HG03196 (cell line): ENCODE data around the gene NTPCR.
"Not testable (repeated sequence)": the region's sequence is repeated elsewhere in the genome, so short reads cannot be mapped to it uniquely, and the experiment has no call there.

Source experiments
- ATAC-seq: cut with Tn5 transposase; IDR thresholded peaks from one replicate; pipeline ENCODE4 v1.9.1; 2021; ENCODE audit not compliant: unreplicated experiment

Gene NTPCR

DNA sequence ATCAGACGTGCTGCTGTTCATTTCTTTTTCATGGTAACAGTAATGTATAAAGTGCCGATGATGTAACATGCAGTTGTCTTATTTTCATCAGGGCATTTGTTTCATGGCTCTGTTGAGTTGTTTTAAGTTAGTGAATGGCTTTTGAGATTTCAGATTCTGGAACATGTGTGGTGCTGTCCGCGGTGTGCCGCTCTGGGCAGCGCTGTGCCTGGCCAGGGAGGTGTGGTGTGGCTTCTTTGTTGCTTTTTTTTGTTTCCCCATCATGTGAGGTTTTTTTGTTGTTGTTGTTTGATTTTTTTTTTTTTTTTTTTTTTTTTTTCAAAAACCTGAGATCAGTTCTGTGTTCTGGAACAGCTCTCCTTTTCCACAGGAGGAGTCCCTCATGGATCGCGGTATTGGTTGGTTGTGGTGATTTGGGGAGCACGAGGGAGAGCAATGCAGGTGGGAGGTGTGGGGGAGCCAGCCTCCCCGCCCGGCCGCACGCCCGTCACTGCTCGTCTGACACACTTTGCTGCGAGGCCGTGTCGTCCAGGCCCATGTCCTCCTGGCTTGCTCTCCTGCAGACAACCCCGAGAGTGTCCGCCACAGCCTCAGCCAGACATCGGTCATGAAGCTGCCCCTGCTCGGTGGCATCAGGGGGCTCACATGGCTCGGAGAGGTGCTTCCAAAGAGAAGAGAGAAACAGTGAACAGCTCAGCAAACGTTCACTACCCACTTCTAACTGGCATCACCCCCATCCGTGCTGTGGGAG is 33.6 kb downstream of the NTPCR start:
- no peak for ATAC-seq

DNA sequence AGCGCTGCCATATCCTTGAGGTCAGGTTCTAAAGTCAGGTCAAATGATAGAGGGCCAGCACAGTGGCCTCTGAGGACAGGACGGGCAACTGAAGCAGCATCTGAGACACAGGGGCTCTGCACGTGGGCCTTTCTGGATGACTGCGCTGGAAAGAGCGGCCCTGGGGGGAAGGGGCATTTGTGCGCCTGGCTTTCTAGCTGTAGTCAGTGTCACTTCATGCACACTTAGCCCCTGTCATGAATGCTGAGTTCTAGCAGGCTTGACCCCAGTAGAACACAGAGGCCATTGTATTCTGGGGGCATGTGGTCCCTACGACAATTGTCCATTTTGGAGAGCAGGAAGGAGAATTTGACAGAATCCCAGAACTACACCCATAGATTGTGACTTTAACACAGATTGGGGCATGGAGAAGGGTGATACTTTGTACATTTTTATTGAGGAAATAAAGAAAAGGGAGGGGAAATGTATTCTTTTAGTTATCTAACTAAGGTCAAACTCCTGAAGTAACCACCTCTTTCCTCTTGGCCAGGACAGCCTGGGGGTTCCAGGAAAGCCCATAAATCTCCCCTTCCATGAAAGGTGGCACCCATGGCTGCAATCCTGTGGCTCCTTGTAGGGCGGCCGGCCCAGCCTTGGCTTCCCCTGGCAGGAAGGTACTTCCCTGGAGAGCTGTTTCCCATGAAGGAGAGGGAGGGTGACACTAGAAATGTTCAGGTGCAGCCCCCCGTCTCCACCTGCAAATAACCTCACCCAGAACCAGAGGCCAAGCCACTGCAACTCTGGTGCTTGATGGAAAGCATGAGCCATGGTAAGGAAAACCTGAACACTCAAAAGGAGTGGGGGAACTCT is 34.4 kb downstream of the NTPCR start:
- ATAC-seq = no peak

DNA sequence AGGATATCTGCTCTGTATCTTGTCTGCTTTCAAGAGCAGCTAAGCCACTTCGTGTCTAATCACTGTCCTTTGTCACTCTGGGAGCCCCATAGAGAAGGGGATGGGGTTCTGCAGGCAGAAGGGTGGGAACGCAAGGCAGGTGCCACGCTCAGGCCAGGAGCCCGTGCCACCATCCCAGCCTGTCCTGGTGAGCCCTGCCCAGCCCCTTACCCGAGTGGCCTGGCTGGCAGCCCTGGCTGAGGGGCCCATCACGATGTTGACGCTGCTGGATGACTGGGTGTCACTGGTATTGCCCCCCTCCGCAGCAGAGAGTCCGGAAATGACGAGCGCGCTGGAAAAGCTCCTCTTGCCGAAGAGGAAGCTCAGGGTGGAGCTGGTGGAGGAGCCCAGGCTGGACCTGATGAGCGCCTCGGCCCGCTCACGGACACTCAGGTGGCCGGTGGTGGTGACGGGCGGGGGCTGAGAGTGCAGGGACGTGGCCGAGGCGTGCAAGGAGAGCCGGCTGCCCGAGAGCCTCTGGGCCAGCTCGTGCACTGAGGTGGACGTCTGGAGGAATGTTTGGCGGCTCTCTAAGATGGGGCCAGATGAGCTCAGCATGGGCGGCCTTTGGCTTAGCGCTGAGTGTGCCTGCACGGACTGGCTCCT is 35.6 kb downstream of the NTPCR start:
- ATAC-seq = no peak

DNA sequence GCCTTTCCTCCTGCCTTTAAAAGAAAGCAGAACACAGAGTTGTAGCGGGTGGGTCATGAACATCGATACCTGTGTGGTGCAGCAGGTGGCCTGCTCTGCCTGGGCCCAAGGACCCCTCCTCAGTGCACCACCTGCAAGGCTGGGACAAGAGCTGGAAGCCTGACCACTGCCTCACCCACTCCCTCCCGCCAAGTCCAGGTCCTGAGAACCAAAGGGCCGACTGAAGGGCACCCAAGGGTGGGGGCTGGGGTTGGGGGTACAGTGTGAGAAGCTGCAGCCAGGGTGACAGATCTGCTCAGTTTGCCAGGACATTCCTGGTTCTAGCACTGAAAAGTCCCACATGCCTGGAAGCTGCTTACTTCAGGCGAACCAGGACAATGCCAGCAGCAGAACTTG is 36.1 kb downstream of the NTPCR start:
- ATAC-seq = no peak

DNA sequence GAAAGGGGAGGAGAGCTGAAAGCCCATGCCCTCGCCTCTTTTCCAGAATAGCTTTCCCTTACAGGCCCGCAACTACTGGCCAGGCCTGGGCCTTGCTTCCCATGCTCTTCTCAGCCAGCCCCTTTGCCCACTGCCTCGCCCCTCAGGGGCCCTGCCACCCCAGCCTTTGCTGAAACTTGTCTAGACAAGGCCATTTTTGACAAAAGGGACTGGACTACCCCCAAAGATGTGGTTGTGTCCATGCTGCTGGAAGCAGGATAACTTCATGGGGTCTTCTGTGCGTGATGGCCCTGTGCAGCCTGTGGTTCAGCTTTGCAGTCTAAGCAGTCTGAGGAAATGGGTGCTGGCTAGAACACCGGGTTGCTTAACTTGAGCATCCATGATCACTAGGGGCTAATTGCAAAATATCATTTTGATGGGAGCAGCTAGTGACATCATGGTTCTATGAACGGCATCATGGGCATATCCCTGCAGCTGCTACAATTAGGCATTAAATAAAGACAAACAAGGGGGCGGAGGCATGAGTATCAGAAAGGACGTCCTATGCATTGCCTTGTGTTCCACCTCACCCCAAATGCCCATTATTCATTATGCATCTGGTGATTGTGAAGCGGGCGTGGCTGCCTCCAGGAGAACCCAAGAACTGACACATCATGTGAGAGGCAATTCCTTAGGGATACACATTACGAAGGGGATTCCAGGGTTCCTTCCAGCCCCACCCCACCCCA is 36.8 kb downstream of the NTPCR start:
- ATAC-seq = no peak

DNA sequence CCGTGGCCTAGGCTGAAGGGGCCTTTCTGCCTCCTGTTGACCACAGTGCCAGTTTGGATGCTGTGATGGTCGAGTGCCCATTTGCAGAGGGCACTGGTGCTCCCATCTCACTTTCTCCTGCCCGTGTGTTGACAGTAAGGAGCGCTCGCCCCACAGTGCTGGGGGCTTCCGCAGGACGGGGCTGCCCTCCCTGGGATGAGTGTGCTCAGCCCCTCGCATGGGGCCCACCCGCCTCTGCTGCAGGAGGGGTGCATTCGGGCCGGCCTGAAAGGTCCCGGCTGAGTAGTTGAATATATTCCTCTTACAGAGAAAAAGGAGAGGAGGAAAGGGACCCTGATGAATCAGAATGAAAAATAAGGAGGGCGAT is 37.3 kb downstream of the NTPCR start:
- ATAC-seq = no peak

DNA sequence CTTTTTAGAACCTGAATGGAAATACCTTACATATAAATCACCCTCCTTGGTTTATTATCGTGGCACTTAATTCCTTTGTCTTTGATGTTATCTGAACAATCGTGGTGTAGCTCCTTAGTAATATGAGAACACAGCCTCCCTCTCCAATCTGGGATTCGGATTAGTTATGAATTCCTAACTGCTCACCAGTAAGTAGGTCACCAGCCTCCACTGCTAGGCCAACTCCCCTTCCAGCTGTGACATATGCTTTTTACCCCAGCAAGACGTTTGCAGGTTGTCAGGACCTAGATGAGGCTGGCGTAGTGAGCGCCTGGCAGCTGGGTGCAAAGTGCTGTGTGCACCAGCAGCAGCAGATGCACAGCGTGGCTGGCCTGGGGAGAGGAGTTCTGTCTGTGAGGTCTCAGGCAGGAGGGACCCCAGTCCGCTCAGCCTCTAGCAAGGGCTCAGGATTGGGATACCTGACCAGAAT is 38.2 kb downstream of the NTPCR start:
- no peak for ATAC-seq

DNA sequence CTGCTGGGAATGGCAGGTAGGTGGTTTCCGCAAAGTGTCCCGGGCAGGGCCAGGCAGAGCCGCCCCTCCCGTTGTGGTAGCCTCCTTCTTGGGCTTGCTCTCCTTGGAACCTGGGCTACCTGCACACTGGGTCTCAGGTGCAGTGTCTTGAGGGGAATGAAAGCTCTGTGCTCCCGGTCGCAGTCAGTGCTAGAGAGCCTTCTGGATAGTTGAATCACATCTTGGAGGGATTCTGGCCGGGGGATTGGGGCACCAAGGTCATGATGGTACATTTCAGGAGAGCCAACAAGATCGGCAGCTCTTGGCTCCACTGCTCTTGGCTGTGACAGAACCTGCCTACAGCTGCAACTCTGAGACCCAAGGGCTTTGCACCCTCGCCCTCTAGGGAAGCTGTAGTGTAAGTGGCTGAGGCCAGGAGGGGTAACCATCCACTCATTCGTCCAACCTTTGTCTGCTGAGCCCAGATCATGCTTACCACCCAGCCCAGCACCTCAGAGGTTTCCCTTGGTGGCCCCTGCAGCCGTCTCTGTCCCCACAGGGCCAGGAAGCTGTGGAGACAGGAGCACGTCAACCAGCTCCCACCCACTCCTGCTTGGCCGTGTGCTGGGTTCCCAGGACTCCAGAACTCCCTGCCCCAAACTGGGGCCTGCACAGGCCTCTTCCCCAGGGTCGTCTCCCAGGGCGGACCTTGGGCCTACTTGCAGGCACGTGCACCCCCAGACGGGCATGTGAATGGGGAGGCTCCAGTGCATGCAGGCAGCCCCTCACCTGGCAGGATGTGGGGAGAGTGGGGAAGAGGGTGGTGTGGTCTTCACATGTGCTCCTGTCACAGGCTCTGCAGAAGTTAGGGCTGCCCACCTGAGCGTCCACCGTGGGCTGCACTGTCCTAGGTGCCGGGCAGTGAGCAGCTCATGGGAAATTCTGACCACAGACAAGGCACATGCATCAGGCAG is 40.0 kb downstream of the NTPCR start:
- ATAC-seq = no peak

DNA sequence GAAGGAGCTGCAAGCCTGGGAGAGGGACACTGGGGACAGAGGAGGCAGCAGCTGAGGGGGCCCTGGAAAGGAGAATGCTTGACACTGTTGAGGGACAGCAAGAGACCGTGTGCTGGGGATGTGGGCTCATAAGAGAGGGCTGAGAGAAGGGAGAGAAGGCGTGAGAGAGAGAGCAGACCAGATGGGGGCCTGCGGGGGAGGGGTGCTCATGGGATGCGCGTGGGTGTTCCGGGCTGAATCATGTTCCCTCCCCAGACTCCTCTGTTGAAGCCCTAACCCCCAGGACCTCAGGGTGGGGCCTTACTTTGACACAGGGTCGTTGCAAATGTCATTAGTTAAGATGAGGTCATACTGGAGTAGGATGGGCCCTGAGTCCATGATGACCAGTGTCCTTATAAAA is 40.8 kb downstream of the NTPCR start:
- no peak for ATAC-seq

DNA sequence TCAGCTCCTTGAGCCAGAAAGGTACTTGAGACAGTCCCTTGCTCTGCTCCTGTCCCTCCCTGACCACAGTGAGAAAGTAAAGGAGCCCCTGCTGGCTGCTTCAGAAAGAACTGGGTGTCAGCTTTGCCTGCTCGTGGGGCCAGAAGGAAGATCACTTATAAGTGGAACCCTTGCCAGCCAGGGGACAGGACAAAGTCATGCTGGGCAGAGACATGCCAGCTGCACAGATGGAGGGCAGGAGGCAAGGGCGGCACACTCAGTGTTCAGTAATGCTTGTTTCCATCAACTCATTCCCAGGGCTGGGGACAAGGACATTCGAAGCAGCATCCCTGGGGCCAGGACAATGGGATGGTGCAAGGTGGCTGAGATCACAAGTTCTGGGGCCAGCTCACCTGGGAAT is 41.8 kb downstream of the NTPCR start:
- no peak for ATAC-seq

DNA sequence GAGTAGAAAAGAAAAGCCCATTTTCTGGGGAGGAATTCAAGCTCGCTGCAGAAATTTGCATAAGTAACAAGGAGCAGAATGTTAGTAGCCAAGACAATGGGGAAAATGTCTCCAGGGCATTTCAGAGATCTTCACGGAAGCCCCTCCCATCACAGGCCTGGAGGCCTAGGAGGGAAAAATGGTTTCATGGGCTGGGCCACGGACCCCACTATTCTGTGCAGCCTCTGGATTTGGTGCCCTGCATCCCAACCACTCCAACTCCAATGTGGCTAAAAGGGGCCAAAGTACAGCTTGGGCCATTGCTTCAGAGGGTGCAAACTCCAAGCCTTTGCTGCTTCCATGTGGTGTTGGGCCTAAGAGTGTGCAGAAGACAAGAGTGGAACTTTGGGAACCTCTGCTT is 43.1 kb downstream of the NTPCR start:
- no peak for ATAC-seq

DNA sequence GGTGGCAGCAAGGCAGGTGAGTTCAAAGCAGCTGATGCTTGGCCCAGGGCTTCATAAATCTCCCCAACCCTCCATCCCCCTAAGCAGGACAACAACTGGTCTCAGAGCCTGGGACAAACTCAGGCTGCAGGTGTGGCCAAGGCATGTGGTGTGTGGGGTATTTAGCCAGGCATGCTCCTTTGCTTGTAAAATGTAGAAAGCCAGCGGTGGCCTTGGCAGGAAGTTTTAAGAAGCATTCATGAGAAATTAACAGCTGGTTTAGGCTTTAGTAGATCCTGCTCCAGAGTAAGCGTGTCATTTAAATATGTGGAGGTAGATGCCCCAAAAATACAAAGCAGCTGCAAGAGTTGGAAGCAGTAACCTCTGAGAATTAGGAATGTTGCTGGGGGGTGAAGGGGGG is 44.8 kb downstream of the NTPCR start:
- no peak for ATAC-seq

DNA sequence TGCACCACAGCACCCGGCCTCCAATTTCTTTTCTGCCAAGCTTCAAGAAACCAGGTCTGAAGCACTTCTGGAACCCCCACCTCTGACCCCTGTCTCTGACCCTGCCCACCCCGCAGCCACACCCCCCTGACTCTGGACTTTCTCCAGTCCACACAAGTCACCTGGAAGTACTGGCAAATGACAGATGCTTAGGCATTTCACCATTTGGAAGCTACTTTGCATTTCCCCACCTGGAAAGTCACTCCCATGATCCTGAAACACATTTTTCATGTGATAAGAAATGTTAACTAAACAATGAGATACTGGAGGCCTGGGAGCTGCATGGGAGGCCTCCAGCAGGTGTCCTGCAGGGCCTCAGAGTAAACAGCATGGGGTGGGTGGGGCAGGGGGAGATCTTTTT is 45.7 kb downstream of the NTPCR start:
- ATAC-seq = no peak

DNA sequence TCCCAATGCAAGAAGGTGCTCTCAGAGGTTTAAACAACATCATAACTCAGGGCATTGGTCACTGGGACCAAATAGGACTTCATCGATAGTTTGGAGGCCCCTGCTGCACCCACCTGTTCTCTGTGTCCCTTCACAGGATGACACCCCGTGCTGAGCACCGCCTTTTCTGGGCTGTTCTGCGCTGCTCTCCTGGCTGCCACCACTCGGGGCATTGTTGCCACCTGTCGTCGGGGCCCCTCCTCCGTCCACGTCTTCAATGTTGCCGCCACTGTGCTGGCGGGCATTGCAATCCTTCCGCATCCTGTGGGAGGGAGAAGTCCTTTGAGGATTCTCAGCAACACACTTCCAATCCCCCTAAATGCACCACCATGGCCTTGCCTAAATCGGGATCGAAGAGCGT is 47.7 kb downstream of the NTPCR start:
- ATAC-seq = no peak

DNA sequence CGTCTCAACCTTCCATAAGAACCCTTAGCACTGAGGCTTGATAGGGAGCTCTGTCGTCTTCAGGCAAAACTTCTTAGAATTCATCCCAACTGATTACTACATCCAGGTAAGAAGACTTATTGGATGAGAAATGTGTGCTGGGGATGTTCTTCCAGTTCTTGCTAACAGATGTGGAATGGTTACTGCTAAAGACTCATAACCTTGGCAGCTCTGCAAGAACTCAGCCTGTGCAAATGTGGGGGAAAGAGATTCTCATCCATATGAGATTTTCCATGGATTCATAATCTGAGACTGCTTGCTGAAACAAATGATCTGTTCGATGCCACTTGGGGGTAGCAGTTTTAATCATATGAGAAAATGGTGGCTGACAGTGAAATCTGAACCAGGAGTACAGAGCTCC is 48.2 kb downstream of the NTPCR start:
- ATAC-seq = no peak

DNA sequence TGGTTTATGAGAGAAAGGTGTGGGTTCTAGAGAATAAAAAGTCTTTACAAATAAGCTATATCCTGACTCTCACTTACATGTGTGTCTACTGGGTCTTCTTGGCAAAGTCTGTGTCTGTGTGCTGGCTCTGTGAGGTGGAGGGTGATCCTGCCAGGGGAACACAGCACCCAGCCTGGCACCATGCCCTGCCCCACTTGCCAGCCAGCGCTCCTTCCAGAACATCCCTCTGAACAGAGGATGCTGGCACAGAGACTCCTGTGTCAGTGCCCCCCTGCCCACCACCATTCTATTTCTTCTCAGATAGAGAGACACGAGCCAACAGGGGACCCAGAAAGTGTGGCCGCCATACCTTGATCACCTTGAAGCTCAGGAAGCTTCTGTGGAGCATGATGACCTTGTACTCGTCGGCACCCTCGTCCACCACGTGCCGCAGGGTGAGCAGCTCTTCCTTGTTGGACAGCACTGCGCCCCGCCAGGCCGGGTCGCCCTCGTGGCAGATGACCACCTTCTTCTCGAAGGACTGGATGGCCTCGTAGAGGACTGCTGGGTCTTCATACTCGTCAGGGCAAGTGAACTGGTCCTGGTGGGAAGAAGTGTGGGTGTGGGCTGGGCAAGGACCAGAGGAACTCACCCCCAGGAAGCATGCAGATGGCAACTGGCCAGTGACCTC is 49.7 kb downstream of the NTPCR start:
- no peak for ATAC-seq

DNA sequence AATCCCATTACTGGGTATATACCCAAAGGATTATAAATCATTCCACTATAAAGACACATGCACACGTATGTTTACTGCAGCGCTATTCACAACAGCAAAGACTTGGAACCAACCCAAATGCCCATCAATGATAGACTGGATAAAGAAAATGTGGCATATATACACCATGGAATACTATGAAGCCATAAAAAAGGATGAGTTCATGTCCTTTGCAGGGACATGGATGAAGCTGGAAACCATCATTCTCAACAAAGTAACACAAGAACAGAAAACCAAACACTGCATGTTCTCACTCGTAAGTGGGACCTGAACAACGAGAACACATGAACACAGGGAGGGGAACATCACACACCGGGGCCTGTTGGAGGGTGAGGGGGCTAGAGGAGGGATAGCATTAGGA is 53.2 kb downstream of the NTPCR start:
- not testable (repeated sequence) for ATAC-seq

DNA sequence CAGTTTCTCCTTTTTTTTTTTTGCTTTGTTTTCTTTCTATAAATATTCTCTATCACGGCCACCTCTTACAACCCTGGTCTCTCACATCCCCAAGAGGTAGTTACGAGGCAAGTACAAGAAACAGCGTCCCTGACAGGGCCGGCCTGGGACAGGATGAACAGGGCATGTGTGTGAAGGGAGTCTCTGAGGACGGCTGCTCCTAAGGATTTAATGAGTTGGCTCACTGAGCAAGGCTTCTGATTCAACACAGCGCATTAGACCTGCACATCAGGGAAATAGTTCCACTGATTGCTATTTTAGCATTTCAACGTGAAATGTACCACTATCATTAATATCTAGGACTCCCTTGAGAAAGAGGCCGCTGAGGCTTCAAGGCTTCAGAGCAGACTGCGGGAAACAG is 54.0 kb downstream of the NTPCR start:
- ATAC-seq = no peak

DNA sequence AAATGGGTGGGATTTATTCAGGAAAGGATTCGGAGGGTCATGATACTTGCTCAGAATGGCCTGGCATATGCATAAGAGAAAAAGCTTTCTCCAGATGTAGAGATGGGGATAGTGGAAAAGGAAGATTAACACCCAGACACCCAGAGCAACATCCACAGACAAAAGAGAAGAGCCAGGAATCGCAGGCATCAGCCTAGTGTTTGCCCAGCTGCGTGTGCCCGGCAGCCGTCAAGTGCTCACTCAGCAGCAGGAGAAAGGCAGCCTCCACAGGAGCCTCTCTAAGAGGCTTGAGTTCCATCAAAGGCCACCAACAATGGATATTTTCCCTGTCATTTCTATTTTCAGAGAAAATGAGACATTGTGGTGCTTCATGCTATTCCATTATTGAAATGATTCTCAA is 54.7 kb downstream of the NTPCR start:
- no peak for ATAC-seq

DNA sequence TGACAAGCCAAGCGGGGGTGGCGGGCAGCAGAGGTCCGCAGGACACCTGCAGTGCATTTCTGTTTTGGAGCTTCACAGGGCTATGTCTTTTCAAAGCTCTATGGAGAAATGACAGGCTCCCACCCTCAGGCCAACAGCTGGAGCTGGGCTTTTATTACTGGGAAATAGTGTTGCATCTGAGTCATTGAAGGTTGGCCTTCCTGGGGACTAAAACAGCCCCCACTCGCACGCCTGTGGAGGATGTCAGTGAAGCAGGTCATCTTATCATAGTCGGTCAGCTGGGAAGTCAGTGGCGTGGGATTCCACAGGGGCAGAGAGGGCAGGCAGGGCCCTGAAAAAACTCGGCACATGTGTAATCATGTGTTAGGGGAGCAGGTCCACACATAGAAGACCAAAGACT is 55.3 kb downstream of the NTPCR start:
- ATAC-seq = no peak
